SU-DHL-6 (cell line): Measurements from ENCODE around the gene CS.

Experiments used
- H2AFZ ChIP-seq: fragments of 200-600 bp; sonication (generic); 2 replicates; pipeline ENCODE4 v1.6.1; 2014; ENCODE audit warnings: low read depth, mild to moderate bottlenecking, moderate library complexity, mixed read lengths, antibody characterized with exemption, low read length; ENCODE audit not compliant: severe bottlenecking
- H3F3A ChIP-seq: fragments of 200-600 bp; shearing (Covaris generic); 2 replicates; pipeline ENCODE4 v1.6.0; 2016; ENCODE audit warnings: antibody characterized with exemption, mild to moderate bottlenecking; ENCODE audit not compliant: insufficient read depth
- H3K27ac ChIP-seq: fragments of 200-600 bp; sonication (generic); 2 replicates; pipeline ENCODE4 v1.5.1; 2016; ENCODE audit warnings: low read depth, mild to moderate bottlenecking, low read length, moderate library complexity, mixed read lengths
- H3K27me3 ChIP-seq: fragments of 200-600 bp; sonication (generic), shearing (Covaris generic); 2 replicates; pipeline ENCODE4 v1.6.0; 2014; ENCODE audit warnings: mild to moderate bottlenecking, low read length
- H3K36me3 ChIP-seq: fragments of 200-600 bp; sonication (generic); 2 replicates; pipeline ENCODE4 v1.6.1; 2014; ENCODE audit warnings: mild to moderate bottlenecking, low read length, mixed read lengths
- H3K4me2 ChIP-seq: fragments of 300-600, 200-600 bp; shearing (Covaris generic), sonication (generic); 2 replicates; pipeline ENCODE4 v1.6.0; 2014; ENCODE audit warnings: low read length, low read depth, mild to moderate bottlenecking; ENCODE audit not compliant: poor library complexity, severe bottlenecking
- H3K4me3 ChIP-seq: fragments of 200-600 bp; sonication (generic); 2 replicates; pipeline ENCODE4 v1.5.1; 2014; ENCODE audit warnings: antibody characterized with exemption, low read length, mild to moderate bottlenecking, mixed read lengths; ENCODE audit not compliant: insufficient read depth, poor library complexity, severe bottlenecking
- H3K79me2 ChIP-seq: fragments of 200-600 bp; sonication (generic); 2 replicates; pipeline ENCODE4 v1.6.1; 2014; ENCODE audit warnings: mild to moderate bottlenecking, low read length, moderate library complexity; ENCODE audit not compliant: insufficient read depth
- H3K9ac ChIP-seq: fragments of 200-600 bp; sonication (generic); 2 replicates; pipeline ENCODE4 v1.7.0; 2014; ENCODE audit warnings: mild to moderate bottlenecking, low read length
- H3K9me2 ChIP-seq: fragments of 200-600 bp; sonication (generic); replicated peaks from 2 replicates; pipeline ENCODE4 v1.6.1; 2014; ENCODE audit warnings: low read length; ENCODE audit not compliant: insufficient read depth
- H3K9me3 ChIP-seq: fragments of 200-600 bp; sonication (generic); 2 replicates; pipeline ENCODE4 v1.6.1; 2014; ENCODE audit warnings: low read length, mixed read lengths; ENCODE audit not compliant: insufficient read depth
- H4K20me1 ChIP-seq: fragments of 200-600 bp; sonication (generic); 2 replicates; pipeline ENCODE4 v1.6.1; 2014; ENCODE audit warnings: low read depth, mild to moderate bottlenecking, antibody characterized with exemption, low read length, moderate library complexity, mixed read lengths
- EZH2phosphoT487 ChIP-seq: fragments of 200-600 bp; sonication (generic), shearing (Covaris generic); conservative IDR thresholded peaks from 2 replicates; pipeline ENCODE4 v1.6.1; 2018; ENCODE audit warnings: mild to moderate bottlenecking, antibody characterized with exemption, low read length, moderate library complexity, mixed read lengths
- TF ChIP-seq, protein P1 (sequence below): fragments of 200-600 bp; sonication (generic); IDR thresholded peaks from one replicate; pipeline ENCODE4 v1.5.1; 2017; ENCODE audit warnings: antibody characterized with exemption, mild to moderate bottlenecking, low read length, moderate library complexity; ENCODE audit not compliant: insufficient read depth, poor library complexity, severe bottlenecking

CS gene

DNA sequence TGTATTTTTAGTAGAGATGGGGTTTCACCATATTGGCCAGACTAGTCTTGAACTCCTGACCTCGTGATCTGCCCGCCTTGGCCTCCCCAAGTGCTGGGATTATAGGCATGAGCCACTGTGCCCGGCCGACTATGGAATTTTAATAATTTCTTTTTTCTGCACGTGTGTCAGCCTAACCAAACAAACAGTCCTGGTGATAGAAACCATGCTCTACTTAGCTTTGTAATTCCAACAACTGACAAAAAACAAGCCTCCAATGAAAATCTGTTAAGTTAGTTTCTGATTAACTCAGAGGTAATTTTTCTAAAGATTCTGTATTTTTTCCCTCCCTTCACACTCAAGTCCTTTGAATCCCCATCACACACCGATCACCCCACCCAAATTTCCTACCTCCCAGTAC is 18.1 kb downstream of the CS start:
- no peaks in the 10 kb centered on the region for H3F3A ChIP-seq
- no peaks in the 10 kb centered on the region for H3K9me3 ChIP-seq
- no peaks in the 10 kb centered on the region for H3K27me3 ChIP-seq
- peaks cover 4% of the 10 kb centered on the region; the same call in 1 of the 2 replicates for H3K79me2 ChIP-seq
- no peak overlapping the region for H3K4me3 ChIP-seq
- no peak overlapping the region for H3K27ac ChIP-seq
- peaks cover 35% of the 10 kb centered on the region for H3K36me3 ChIP-seq
- TF ChIP-seq, protein P1, sequence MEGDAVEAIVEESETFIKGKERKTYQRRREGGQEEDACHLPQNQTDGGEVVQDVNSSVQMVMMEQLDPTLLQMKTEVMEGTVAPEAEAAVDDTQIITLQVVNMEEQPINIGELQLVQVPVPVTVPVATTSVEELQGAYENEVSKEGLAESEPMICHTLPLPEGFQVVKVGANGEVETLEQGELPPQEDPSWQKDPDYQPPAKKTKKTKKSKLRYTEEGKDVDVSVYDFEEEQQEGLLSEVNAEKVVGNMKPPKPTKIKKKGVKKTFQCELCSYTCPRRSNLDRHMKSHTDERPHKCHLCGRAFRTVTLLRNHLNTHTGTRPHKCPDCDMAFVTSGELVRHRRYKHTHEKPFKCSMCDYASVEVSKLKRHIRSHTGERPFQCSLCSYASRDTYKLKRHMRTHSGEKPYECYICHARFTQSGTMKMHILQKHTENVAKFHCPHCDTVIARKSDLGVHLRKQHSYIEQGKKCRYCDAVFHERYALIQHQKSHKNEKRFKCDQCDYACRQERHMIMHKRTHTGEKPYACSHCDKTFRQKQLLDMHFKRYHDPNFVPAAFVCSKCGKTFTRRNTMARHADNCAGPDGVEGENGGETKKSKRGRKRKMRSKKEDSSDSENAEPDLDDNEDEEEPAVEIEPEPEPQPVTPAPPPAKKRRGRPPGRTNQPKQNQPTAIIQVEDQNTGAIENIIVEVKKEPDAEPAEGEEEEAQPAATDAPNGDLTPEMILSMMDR: no peak
- TF ChIP-seq EZH2phosphoT487: no peak
- H4K20me1 ChIP-seq: no peaks in the 10 kb centered on the region
- H3K4me2 ChIP-seq: no peak overlapping the region
- H3K9ac ChIP-seq: no peak overlapping the region
- H3K9me2 ChIP-seq: no peaks in the 10 kb centered on the region
- H2AFZ ChIP-seq: no peak overlapping the region

- no peak overlapping the region for H3K9ac ChIP-seq
- peaks cover 30% of the 10 kb centered on the region for H3K36me3 ChIP-seq
- H3F3A ChIP-seq: no peaks in the 10 kb centered on the region
- TF ChIP-seq, protein P1: no peak
- TF ChIP-seq EZH2phosphoT487: no peak
- no peaks in the 10 kb centered on the region for H3K9me3 ChIP-seq
- H4K20me1 ChIP-seq: no peaks in the 10 kb centered on the region
- no peaks in the 10 kb centered on the region for H3K9me2 ChIP-seq
- H3K4me2 ChIP-seq: no peak overlapping the region
- no peak overlapping the region for H2AFZ ChIP-seq
- no peaks in the 10 kb centered on the region for H3K27me3 ChIP-seq
- H3K27ac ChIP-seq: no peak overlapping the region
- no peak overlapping the region for H3K4me3 ChIP-seq
- H3K79me2 ChIP-seq: no peaks in the 10 kb centered on the region
Measured at GRCh38 chr12:56280849-56281248, 19.3 kb downstream of the CS start.

GRCh38 chr12:56278905-56279304 is 21.2 kb downstream of the CS start:
- Histone ChIP-seq H3K9me2 (no peaks in the 10 kb centered on the region), H3K27me3 (no peaks in the 10 kb centered on the region), H4K20me1 (no peaks in the 10 kb centered on the region)

More at GRCh38 chr12:56278905-56279304, 21.2 kb downstream of the CS start:
- Histone ChIP-seq H3K4me2 (no peak overlapping the region), H3K27ac (no peak overlapping the region), H3K79me2 (no peaks in the 10 kb centered on the region), H3K4me3 (no peak overlapping the region), H2AFZ (no peak overlapping the region), H3F3A (no peaks in the 10 kb centered on the region), H3K9me3 (no peaks in the 10 kb centered on the region), H3K9ac (no peak overlapping the region), H3K36me3 (peaks cover 37% of the 10 kb centered on the region; the same call in 1 of the 2 replicates)
- no peak for TF ChIP-seq EZH2phosphoT487
- TF ChIP-seq, protein P1: no peak
